Measurements from ENCODE around the gene CAMK1G.

The CAMK1G gene

GRCh38 chr1:209643285-209644020 lies 59.9 kb downstream of the CAMK1G start:
- no peak for TF ChIP-seq CTCF (IDR thresholded peaks at IDR 0.05; ENCODE audit: low read depth, low read length)
- peak; percentile 49 to 87 for DNase-seq (ENCODE audit: low read depth in 2 of 2)
- H3K4me3 ChIP-seq (replicated peaks in 1 of 2; ENCODE audit: low read depth in 2 of 2, low read length in 2 of 2) = no peak overlapping the region

- H3K4me3 ChIP-seq (replicated peaks in 1 of 2; ENCODE audit: low read depth in 2 of 2, low read length in 2 of 2) = no peak overlapping the region
- no peak for TF ChIP-seq CTCF (IDR thresholded peaks at IDR 0.05; ENCODE audit: low read depth, low read length)
- DNase-seq (ENCODE audit: low read depth in 2 of 2) = peak in 1 of 2 donors; percentile 30
These were observed 62.3 kb downstream of the CAMK1G start for GRCh38 chr1:209645574-209646452.

- no peak overlapping the region for H3K4me3 ChIP-seq (replicated peaks in 1 of 2; ENCODE audit: low read depth in 2 of 2, low read length in 2 of 2)
- DNase-seq (ENCODE audit: low read depth in 2 of 2) = peak; percentile 34 to 40
- TF ChIP-seq CTCF (IDR thresholded peaks at IDR 0.05; ENCODE audit: low read depth, low read length) = peak; percentile 18
These were observed 63.0 kb downstream of the CAMK1G start for GRCh38 chr1:209646558-209646957.

- no peak for TF ChIP-seq CTCF (IDR thresholded peaks at IDR 0.05; ENCODE audit: low read depth, low read length)
- no peak overlapping the region for H3K4me3 ChIP-seq (replicated peaks in 1 of 2; ENCODE audit: low read depth in 2 of 2, low read length in 2 of 2)
- no peak for DNase-seq (ENCODE audit: low read depth in 2 of 2)
These were observed 63.6 kb downstream of the CAMK1G start for GRCh38 chr1:209647156-209647555.

- no peak for DNase-seq (ENCODE audit: low read depth in 2 of 2)
- no peak overlapping the region for H3K4me3 ChIP-seq (replicated peaks in 1 of 2; ENCODE audit: low read depth in 2 of 2, low read length in 2 of 2)
- no peak for TF ChIP-seq CTCF (IDR thresholded peaks at IDR 0.05; ENCODE audit: low read depth, low read length)
These were observed 64.8 kb downstream of the CAMK1G start for GRCh38 chr1:209648346-209648745.

- no peak for TF ChIP-seq CTCF (IDR thresholded peaks at IDR 0.05; ENCODE audit: low read depth, low read length)
- DNase-seq (ENCODE audit: low read depth in 2 of 2) = peak; percentile 91 to 97
- no peak overlapping the region for H3K4me3 ChIP-seq (replicated peaks in 1 of 2; ENCODE audit: low read depth in 2 of 2, low read length in 2 of 2)
These were observed 65.6 kb downstream of the CAMK1G start for GRCh38 chr1:209648931-209649776.

Data from cardiac fibroblast (primary cell).